ENCODE data around the gene ACTR3. TPM values are rescaled to one million over a fixed set of nuclear protein-coding genes. Genes with fewer than 3 reads are reported as not detected.

ACTR3 gene
- total RNA-seq, 1 experiment from 2014 or later: 180 TPM

GRCh38 chr2:113926314-113926713 lies 36.4 kb downstream of the ACTR3 start:
- H4K5ac ChIP-seq (ENCODE audit: insufficient read length, low read depth, low read length): no peak overlapping the region
- no peak for DNase-seq
- no peak overlapping the region for H3K27ac ChIP-seq (ENCODE audit: insufficient read length, low read depth, low read length)
- no peak overlapping the region for H3T11ph ChIP-seq (ENCODE audit: low read length)
- H2AK5ac ChIP-seq (ENCODE audit: insufficient read length, low read length): no peak overlapping the region
- no peak overlapping the region for H3K14ac ChIP-seq (ENCODE audit: insufficient read depth, low read length)
- TF ChIP-seq CTCF (conservative IDR thresholded peaks at IDR 0.05): no peak
- no peak overlapping the region for H3K4me3 Mint-ChIP-seq
- H3K36me3 Mint-ChIP-seq (ENCODE audit: insufficient read depth in 1 of 3, low read depth in 3 of 3): peaks cover 11 to 35% (median 30%) of the 10 kb centered on the region in 3 experiments; a peak in 6 of 7 replicates
- H3K4ac ChIP-seq (ENCODE audit: low read depth, low read length): no peak overlapping the region
- no peak overlapping the region for H3K56ac ChIP-seq (ENCODE audit: insufficient read length, low read depth, low read length)
- H3K18ac ChIP-seq (ENCODE audit: insufficient read length, low read depth, low read length): no peak overlapping the region
- no peaks in the 10 kb centered on the region for H4K20me1 ChIP-seq (ENCODE audit: control insufficient read depth, insufficient read depth, insufficient read length)
- H3K9ac ChIP-seq (ENCODE audit: extremely low read depth, insufficient read length, low read length): no peak overlapping the region
- H3K9me3 ChIP-seq (ENCODE audit: control insufficient read depth, low read depth, low read length): no peaks in the 10 kb centered on the region
- no peaks in the 10 kb centered on the region for H3K27me3 Mint-ChIP-seq (ENCODE audit: low read depth)
- H3K27me3 ChIP-seq (ENCODE audit: insufficient read depth, low read length): no peaks in the 10 kb centered on the region
- H4K91ac ChIP-seq (ENCODE audit: insufficient read length, low read depth, low read length): no peak overlapping the region
- H3K79me1 ChIP-seq (ENCODE audit: insufficient read depth, low read depth, low read length, poor library complexity, severe bottlenecking): peaks cover 6% of the 10 kb centered on the region
- H2BK15ac ChIP-seq (ENCODE audit: low read depth, low read length): no peak overlapping the region
- H2BK12ac ChIP-seq (ENCODE audit: insufficient read length, low read depth, low read length): no peak overlapping the region
- no peaks in the 10 kb centered on the region for H3K23me2 ChIP-seq (ENCODE audit: insufficient read length, low read depth, low read length, poor library complexity, severe bottlenecking)
- H2BK20ac ChIP-seq (ENCODE audit: low read depth, low read length, poor library complexity, severe bottlenecking): no peak overlapping the region
- no CpG with 5 or more reads among the region's 3 CpGs for WGBS (ENCODE audit: extremely low coverage, insufficient read length, low lambda C conversion rate)
- no peak overlapping the region for H2AFZ ChIP-seq (ENCODE audit: low read length)
- no peaks in the 10 kb centered on the region for H3K9me3 Mint-ChIP-seq
- H3K4me1 ChIP-seq (ENCODE audit: insufficient read depth, low read length): no peaks in the 10 kb centered on the region
- no peak overlapping the region for H3K23ac ChIP-seq (ENCODE audit: insufficient read length, low read depth, low read length)
- H3K4me1 Mint-ChIP-seq: peaks cover 0 to 2% of the 10 kb centered on the region in 2 experiments; a peak in 1 of 4 replicates
- H3K27ac Mint-ChIP-seq: no peak overlapping the region
- no peak overlapping the region for H4K8ac ChIP-seq (replicated peaks; ENCODE audit: insufficient read length, low read depth, low read length)
- H3K4me2 ChIP-seq (ENCODE audit: insufficient read depth, insufficient read length, low read length): no peak overlapping the region
- peaks cover 3% of the 10 kb centered on the region; the same call in 1 of the 2 replicates for H3K79me2 ChIP-seq (ENCODE audit: insufficient read depth, low read length)
- H2BK5ac ChIP-seq (ENCODE audit: insufficient read length, low read length): no peak overlapping the region
- H2BK120ac ChIP-seq (ENCODE audit: low read depth, low read length, poor library complexity, severe bottlenecking): no peak overlapping the region
